COLO829 (cell line): ENCODE results near the gene OR4N2.
"Not testable (repeated sequence)": the region's sequence is repeated elsewhere in the genome, so short reads cannot be mapped to it uniquely, and the experiment has no call there.

Source experiments
- DNase-seq: peaks from one replicate; pipeline ENCODE4 v3.0.0; 2012; ENCODE audit warnings: low spot score

Gene OR4N2, protein sequence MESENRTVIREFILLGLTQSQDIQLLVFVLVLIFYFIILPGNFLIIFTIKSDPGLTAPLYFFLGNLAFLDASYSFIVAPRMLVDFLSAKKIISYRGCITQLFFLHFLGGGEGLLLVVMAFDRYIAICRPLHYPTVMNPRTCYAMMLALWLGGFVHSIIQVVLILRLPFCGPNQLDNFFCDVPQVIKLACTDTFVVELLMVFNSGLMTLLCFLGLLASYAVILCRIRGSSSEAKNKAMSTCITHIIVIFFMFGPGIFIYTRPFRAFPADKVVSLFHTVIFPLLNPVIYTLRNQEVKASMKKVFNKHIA

DNA sequence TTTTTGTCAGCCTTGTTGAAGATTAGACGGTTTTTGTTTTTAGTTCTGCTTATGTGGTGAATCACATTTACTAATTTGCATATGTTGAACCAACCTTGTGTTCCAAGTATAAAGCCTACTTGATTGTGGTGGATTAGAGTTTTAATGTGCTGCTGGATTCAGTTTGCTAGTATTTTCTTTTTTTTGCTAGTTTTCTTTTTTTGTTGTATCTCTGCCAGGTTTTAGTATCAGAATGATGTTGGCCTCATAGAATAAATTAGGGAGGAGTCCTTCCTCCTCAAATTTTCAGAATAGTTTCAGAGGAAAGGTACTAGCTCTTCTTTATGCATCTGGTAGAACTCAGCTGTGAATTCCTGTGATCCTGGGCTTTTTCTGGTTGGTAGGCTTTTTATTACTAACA lies at the start of gene OR4N2:
TSS of gene OR4N2 (plus strand) at position 301 of the 400 bp plus-strand sequence. CDS start 23,679 bp downstream, outside the sequence.
- not testable (repeated sequence) for DNase-seq

DNA sequence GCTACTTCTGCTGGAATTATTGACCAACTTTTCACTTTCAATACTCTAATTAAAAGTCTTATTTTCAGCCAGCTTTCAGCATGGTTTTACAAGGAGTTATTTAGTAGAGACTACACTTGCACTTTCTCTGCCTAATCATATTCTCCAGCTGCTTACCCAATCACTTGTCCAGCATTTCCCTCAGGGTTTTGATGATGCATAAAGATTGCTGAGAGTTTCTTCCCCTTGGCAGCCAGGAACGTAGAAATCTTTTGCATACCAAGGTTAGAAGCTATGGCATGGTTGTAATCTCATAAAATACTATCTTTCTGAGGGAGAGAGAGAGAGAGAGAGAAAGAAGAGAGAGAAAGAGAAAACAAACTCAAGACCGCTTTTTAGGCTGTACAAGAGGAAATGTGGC lies 49.4 kb upstream of the OR4N2 start:
- DNase-seq = no peak

DNA sequence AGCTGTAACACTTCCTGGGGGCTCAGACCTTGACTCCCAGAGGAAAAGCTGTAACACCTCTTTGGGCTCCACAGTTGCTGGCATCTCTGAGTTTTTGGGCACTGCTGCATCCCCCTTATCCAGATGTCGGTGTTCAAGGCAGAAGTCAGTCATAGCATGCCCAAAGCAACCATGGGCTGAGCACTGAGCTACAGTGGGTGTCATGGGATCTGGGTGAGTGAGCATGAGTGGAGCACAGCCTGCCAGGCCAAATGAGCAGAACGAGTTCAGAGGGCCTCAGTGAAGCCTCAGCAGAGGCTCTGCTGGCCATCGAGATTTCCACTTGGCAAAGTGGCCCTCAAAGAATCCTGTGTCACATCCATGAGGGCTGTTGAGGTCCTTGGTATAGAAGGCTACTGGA lies 32.1 kb upstream of the OR4N2 start:
- not testable (repeated sequence) for DNase-seq

DNA sequence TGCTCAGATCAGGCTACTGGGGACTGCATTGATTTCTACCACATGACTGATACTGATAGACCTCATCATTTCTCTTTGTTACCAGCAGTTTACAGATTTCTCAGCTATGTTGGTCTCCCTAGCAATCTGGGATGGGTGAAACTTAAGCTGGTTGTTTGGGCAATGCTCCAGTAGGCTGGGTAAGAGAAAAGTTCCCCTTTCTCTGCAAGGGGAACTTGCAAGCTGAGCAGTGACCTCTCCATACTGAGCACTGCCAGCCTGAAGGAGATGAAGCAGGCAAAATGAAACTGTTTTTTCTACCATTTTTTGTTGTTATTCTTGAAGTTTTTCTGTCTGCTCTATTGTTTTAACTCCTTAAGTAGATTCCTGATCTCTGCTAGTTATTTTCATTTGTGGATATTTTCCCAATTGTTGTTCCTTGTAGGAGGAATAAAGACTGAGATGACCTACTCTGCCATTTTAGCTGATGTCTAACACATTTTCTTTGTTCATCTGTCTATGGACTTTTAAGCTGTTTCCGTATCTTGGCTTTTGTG lies 31.6 kb upstream of the OR4N2 start:
- no peak for DNase-seq

DNA sequence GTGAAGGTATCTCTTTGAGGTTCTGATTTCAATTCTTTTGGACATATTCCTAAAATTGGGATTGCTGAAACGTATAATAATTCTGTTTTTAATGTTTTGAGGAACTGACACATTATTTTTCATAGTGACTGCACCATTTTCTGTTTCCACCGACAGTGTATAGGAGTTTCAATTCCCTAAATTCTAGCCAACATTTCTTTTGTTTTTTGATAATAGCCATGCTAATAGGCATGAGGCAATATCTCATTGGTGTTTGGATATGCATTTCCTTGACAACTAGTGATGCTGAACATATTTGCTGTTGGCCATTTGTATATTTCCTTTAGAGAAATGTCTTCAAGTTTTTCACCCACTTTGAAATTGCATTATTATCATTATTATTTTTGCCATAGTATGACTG lies 31.1 kb upstream of the OR4N2 start:
- DNase-seq = not testable (repeated sequence)

DNA sequence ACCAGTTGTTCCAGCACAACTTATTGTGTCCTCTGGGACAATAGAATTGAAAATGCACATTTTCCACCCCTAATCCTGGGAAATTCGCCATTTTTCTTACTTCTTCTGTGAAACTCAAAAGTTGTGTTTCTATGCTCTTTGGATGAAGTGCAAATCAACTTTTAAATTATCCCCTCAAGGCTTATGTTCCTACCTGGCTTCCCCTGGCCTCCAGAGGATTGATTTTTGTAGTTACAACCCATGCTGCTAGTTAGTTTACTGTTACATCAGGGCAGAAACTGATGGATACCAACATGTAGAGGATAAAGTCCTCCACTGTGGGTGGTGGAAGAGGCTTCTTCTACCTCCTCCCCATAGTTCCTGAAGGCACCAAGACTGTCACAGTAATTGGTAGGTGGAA lies 30.4 kb upstream of the OR4N2 start, which contains the start of gene OR4M1:
TSS of gene OR4M1 (plus strand) at position 301 of the 400 bp plus-strand sequence. CDS start 6,819 bp downstream, outside the sequence.
- DNase-seq = not testable (repeated sequence)

DNA sequence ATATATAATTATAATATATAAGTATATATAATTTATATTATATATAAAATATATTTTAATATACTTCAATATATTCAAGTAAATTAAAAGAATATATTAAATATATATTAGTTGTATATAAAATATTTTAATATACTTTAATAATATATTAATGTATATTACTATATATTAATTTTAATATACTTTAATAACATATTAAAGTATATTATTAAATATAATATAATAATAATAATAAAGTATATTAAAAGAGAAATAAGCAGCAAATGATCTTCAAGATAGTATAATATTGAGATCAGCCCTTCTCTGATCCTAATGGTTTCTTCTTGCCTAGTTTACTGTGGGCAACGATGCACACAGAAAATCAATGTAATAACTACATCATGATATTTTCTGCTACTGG lies 28.0 kb upstream of the OR4N2 start:
- DNase-seq = no peak

DNA sequence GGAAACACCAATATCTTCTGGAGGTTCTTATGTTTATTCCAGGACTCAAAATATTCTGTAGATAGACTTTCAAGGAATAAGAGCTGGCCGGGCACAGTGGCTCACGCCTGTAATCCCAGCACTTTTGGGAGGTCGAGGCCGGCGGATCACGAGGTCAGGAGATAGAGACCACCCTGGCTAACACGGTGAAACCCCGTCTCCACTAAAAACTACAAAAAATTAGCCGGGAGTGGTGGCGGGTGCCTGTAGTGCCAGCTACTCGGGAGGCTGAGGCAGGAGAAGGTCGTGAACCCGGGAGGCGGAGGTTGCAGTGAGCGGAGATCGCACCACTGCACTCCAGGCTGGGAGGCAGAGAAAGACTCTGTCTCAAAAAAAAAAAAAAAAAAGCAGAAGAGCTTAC lies 17.7 kb upstream of the OR4N2 start:
- DNase-seq = not testable (repeated sequence)

DNA sequence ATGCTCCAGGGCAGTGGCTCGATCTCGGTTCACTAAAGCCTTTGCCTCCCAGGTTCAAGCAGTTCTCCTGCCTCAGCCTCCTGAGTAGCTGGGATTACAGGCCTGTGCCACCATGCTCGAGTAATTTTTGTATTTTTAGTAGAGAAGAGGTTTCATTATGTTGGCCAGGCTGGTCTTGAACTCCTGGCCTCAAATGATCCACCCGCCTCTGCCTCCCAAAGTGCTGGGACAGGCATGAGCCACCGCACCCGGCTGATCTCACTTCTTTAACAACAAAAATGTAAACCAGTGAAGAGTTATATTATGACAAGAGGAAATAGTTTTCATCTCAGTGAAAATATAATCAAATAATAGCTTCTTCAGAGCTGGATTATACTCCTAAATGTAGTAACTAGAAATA lies 16.3 kb upstream of the OR4N2 start:
- not testable (repeated sequence) for DNase-seq

DNA sequence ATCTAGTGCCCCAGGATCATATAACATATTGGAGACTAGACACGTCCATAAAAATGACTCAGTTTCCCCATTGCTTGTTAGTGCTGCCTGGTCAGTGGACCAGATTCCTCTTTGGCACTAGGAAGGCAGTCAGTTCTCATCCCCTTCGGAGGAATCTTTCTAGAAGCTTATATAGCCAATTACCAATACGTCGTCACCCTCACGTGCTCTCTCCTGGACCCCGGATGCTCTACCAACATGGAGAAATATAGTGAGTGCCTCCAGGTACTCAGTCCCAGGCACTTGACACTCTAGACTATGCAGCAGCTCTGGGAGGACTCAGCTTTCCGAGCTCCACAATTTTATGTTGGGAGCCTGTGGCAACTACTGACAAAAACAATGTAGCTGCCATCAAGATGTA lies 15.4 kb upstream of the OR4N2 start:
- not testable (repeated sequence) for DNase-seq

DNA sequence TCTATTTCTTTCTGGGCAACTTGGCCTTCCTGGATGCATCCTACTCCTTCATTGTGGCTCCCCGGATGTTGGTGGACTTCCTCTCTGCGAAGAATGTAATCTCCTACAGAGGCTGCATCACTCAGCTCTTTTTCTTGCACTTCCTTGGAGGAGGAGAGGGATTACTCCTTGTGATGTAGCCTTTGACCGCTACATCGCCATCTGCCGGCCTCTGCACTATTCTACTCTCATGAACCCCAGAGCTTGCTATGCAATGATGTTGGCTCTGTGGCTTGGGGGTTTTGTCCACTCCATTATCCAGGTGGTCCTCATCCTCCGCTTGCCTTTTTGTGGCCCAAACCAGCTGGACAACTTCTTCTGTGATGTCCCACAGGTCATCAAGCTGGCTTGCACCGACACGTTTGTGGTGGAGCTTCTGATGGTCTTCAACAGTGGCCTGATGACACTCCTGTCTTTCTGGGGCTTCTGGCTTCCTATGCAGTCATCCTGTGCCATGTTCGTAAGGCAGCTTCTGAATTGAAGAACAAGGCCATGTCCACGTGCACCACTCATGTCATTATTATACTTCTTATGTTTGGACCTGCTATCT lies 7.0 kb upstream of the OR4N2 start:
- not testable (repeated sequence) for DNase-seq

DNA sequence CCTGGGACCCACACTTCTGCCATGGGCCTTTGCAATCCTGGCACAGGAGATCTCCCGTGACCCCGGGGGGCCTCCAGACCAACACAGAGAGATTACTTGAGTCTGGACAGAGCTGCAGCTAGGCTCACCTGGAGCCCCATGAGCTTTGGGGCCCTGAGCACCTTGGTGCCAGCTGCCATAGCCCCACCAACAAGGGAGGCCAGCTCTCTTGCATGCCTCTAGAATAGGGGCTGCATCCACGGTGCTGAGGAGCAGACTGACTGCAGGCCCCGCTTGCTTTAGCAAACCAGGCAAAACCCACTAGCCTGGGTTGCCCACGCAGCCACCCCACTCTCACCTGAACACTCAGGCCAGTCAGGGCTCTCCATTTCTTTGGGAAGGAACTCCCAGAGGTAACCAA lies 3.7 kb upstream of the OR4N2 start:
- no peak for DNase-seq

DNA sequence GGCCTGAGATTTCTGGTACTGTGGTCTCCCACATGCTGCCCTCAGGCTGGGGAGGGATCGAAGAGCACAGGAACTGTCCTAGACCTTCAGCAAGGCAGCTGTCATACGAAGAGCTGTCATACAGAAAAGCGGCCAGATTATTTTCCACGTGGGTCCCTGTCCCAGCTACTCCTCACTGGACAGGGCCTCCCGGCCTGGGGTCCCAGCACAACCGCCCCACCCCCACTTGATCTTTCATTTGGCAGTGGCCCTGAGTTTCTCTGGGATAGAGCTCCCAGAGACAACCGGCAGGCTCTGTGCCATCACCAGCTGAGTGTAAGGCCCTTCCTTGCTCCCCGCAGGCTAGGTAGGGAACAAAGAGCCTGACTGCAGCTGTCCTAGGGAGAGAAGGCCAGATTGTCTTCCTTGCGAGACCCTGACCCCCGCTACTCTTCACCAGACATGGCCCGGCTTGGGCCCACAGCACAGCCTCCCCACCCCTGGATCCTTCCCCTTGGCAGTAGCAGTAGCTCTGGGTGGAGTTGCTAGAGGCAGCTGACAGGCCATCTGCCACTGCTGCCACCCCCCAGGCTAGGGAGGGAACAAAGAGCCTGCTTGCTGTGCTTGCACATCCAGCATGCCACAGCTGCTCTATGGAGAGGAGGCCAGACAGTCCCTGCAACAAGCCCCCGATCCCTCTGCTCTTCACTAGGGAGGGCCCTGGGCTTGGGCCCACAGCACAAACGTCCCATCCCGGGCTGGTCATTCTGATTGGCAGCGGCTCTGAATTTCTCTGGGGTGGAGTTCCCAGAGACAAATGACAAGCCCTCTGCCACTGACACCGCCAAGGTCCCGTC lies 3.1 kb upstream of the OR4N2 start:
- no peak for DNase-seq

DNA sequence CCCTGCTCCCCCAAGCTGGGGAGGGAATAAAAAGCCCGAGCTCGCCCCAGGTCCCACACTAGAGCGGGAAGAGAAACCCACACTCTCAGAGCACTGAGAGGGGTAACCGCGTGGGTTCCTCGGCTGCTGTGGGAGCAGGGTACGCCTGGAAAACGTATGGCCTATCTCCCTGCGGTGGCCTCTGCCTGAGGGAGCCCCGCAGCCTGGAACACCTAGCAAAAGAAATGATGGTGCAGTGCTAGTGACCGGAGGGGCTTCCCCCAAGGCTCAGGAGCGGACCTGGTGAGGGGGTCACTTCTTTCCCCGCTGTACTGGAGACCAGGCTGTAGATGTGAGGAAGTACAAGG lies 2.5 kb upstream of the OR4N2 start:
- DNase-seq = no peak

DNA sequence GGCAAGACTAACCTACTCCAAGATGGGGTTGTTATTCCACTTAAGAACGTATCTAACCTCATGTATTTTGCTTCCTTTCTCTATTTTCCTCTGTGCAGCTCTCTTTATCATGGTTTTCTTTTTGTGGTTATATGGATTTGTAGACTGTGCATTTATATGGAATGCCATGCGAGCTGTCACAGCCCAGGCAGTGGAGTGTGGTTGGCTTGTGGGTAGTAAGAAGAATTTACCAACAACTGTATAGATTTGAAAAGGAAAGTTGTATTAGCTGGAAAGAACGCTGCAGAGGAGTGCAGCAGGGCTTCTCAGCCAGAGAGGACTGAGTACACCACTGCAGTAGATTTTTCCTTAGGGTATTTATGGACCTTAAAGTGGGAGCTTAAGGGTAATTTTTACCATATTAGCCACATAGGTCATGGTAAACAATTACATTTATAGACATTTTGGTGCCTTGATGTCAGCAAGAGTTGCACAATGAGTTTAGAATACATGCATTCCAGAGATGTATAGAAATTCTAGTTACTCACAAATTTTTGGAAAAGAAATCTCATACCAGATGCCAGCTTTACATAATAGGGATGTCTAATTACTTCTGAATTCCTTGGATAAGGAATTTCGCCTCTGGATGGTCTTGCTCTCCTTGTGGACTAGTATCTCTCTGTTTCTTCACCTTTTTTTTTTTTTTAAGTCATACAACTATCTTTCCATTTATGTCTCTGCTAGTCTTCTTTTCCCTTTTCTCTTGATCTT lies 9.8 kb downstream of the OR4N2 start:
- not testable (repeated sequence) for DNase-seq

DNA sequence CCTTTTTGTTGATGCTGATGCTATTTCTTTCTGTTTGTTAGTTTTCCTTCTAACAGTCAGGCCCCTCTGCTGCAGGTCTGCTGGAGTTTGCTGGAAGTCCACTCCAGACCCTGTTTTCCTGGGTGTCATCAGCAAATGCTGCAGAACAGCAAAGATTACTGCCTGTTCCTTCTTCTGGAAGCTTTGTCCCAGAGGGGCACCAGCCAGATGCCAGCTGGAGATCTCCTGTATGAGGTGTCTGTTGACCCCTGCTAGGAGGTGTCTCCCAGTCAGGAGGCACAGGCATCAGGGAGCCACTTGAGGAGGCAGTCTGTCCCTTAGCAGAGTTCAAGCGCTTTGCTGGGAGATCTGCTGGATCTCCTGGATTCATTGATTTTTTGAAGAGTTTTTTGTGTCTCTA lies 16.3 kb downstream of the OR4N2 start:
- not testable (repeated sequence) for DNase-seq

DNA sequence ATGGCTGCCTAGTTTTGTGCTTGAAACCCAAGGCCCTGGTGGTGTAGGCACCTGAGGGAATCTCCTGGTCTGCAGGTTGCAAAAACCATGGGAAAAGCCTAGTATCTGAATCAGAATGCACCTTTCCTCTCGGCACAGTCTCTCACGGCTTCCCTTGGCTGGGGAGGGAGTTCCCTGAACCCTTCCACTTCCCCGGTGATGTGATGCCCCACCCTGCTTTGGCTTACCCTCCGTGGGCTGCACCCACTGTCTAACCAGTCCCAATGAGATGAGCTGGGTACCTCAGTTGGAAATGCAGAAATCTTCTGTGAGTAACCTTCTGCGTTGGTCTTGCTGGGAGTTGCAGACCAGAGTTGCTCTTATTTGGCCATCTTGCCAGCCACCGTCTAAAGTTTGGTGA lies 17.4 kb downstream of the OR4N2 start:
- DNase-seq = not testable (repeated sequence)

DNA sequence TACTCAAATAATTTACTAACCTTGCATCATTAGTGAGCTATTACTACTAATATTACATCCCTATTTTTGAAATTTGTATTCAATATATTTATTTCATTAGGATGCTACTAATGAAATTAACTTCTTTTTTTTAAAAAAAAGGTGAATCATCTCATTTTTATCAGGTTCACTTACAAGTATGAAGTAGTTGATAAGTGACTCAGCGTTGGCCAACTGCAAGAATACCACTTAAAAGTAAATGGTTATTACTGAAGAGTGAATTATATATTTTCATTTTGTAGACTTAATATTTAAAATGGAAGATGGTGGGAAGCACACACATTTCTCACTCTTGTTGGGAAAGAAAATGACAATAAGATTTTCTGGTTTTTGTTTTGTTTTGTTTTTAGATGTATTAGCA lies 19.6 kb downstream of the OR4N2 start:
- no peak for DNase-seq

DNA sequence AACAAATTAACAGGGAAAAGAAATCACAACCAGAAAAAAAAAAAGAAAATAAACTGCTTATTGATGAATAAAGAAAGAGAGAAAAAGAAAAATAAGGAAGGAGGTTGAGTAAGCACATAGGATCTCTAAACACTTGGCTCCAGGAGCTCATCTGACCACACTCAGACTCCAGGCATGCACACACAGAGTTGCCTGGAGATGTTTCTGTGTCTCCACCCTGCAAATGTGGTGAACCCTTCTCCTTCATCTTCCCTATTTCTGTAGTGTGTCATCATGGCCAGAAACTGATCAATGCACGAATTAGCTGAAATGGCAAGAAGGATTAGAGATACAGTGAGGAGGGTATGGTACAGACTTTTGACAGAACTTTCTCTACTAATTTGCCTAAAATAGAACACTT lies 20.2 kb downstream of the OR4N2 start:
- no peak for DNase-seq

DNA sequence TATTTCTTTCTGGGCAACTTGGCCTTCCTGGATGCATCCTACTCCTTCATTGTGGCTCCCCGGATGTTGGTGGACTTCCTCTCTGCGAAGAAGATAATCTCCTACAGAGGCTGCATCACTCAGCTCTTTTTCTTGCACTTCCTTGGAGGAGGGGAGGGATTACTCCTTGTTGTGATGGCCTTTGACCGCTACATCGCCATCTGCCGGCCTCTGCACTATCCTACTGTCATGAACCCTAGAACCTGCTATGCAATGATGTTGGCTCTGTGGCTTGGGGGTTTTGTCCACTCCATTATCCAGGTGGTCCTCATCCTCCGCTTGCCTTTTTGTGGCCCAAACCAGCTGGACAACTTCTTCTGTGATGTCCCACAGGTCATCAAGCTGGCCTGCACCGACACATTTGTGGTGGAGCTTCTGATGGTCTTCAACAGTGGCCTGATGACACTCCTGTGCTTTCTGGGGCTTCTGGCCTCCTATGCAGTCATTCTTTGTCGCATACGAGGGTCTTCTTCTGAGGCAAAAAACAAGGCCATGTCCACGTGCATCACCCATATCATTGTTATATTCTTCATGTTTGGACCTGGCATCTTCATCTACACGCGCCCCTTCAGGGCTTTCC lies 24.2 kb downstream of the OR4N2 start:
- not testable (repeated sequence) for DNase-seq

DNA sequence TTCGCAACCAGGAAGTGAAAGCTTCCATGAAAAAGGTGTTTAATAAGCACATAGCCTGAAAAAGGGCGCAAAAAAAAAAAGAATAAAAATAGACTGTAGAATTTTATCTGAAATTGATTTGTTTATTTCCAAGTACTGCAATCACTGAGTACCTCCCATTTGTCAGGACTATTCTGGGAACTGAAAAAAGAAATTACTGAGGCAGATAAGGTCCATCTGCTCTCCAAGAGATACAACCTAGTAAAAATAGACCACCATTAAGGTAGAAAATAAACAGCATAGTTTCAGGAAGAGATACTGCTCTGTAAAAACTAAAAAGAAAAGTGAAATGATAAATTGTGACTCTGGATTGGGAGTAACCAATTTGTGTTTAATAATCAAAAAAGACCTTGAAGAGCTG lies 24.7 kb downstream of the OR4N2 start:
- DNase-seq = no peak
